B cell (primary cell): ENCODE data around the gene PTCRA. TPM values are rescaled to one million over a fixed set of nuclear protein-coding genes. Genes with fewer than 3 reads are reported as not detected.

Source experiments
- ATAC-seq: fragments of 200-7000 bp; cut with Tn5 transposase; one replicate; pipeline ENCODE4 v1.10.0; 2021; ENCODE audit warnings: low read depth, mild to moderate bottlenecking, moderate number of reproducible peaks, moderate library complexity
- CTCF ChIA-PET: fragments of 350-600 bp; sonication (Branson Sonifier 250); formaldehyde crosslinking; loops from one replicate; lab custom pipeline; 2021; ENCODE audit warnings: antibody characterized with exemption, inconsistent platforms; lab: Charles Lee
- POLR2A ChIA-PET: fragments of 350-600 bp; sonication (Branson Sonifier 250); formaldehyde crosslinking; loops from one replicate; lab custom pipeline; 2021; ENCODE audit warnings: antibody characterized with exemption; lab: Charles Lee
- DNase-seq: peaks from one replicate; pipeline ENCODE4 v3.0.0; 2013
- H2AFZ ChIP-seq: 2 replicates; pipeline ENCODE4 v1.6.1; 2012; ENCODE audit warnings: mild to moderate bottlenecking, low read depth, low read length; ENCODE audit not compliant: insufficient read depth, poor library complexity, severe bottlenecking
- H3K27ac ChIP-seq, 2 donors: 1 replicate in 1 of 2; 2 replicates in 1 of 2; pipeline ENCODE4 v1.5.1; 2012 to 2013; ENCODE audit warnings: low read length in 2 of 2, mild to moderate bottlenecking in 2 of 2, moderate library complexity in 1 of 2
- H3K27me3 ChIP-seq, 4 experiments: fragments of 200-600 bp in 1 of 4; sonication (generic) in 1 of 4; replicated peaks in 1 of 4; 1 replicate in 2 of 4; 2 replicates in 2 of 4; pipeline versions ENCODE4 v1.6.1 to v1.7.0; 2013 to 2016; ENCODE audit warnings: low read length in 3 of 4, mild to moderate bottlenecking in 2 of 4, mixed read lengths in 1 of 4, moderate library complexity in 1 of 4; ENCODE audit not compliant: insufficient read depth in 4 of 4, control insufficient read depth in 3 of 4; ENCODE audit errors: control extremely low read depth in 1 of 4
- H3K36me3 ChIP-seq, 2 experiments: replicated peaks in 1 of 2; 1 replicate in 1 of 2; 2 replicates in 1 of 2; pipeline versions ENCODE4 v1.6.1 to v1.7.1; 2013; ENCODE audit warnings: low read length in 1 of 2; ENCODE audit not compliant: insufficient read depth in 2 of 2, control insufficient read depth in 1 of 2; ENCODE audit errors: control extremely low read depth in 1 of 2, extremely low read depth in 1 of 2
- H3K4me1 ChIP-seq, 2 donors: fragments of 200-600 bp in 1 of 2; sonication (generic) in 1 of 2; 1 replicate in 1 of 2; 2 replicates in 1 of 2; pipeline versions ENCODE4 v1.5.1 to v1.6.1; 2013 to 2017; ENCODE audit warnings: low read length in 2 of 2; ENCODE audit not compliant: control insufficient read depth in 2 of 2, insufficient read depth in 2 of 2
- H3K4me2 ChIP-seq: replicated peaks from 2 replicates; pipeline ENCODE3; 2012; ENCODE audit warnings: mild to moderate bottlenecking, low read depth, low read length; ENCODE audit not compliant: poor library complexity, severe bottlenecking
- H3K4me3 ChIP-seq, 5 experiments: fragments of 200-600 bp in 1 of 5; sonication (generic) in 1 of 5; 1 replicate in 3 of 5; 2 replicates in 2 of 5; pipeline versions ENCODE4 v1.5.1 to v1.7.0; 2011 to 2016; ENCODE audit warnings: low read length in 4 of 5, mild to moderate bottlenecking in 4 of 5, low read depth in 2 of 5, control low read depth in 1 of 5, moderate library complexity in 1 of 5; ENCODE audit not compliant: insufficient read depth in 1 of 5; ENCODE audit errors: control extremely low read depth in 1 of 5, extremely low read depth in 1 of 5
- H3K79me2 ChIP-seq: fragments of 200-600 bp; sonication (generic); one replicate; pipeline ENCODE4 v1.6.0; 2016; ENCODE audit warnings: low read length; ENCODE audit not compliant: control insufficient read depth, insufficient read depth
- H3K9ac ChIP-seq: fragments of 200-600 bp; sonication (generic); 2 replicates; pipeline ENCODE4 v1.6.1; 2017; ENCODE audit warnings: mild to moderate bottlenecking, low read length, moderate library complexity
- H3K9me3 ChIP-seq, 3 donors: one replicate each; pipeline versions ENCODE4 v1.6.1 to v1.7.1; 2013; ENCODE audit warnings: low read length in 2 of 3; ENCODE audit not compliant: control insufficient read depth in 2 of 3, insufficient read depth in 1 of 3; ENCODE audit errors: control extremely low read depth in 1 of 3
- H4K20me1 ChIP-seq: 2 replicates; pipeline ENCODE4 v1.6.0; 2012; ENCODE audit warnings: mild to moderate bottlenecking, low read length; ENCODE audit not compliant: insufficient read depth, control insufficient read depth, poor library complexity, severe bottlenecking
- H3K27ac Mint-ChIP-seq: one replicate; pipeline ENCODE4 v1.8.0; 2021; ENCODE audit warnings: mixed read lengths
- H3K27me3 Mint-ChIP-seq: one replicate; pipeline ENCODE4 v1.8.0; 2021; ENCODE audit warnings: mixed read lengths
- H3K4me1 Mint-ChIP-seq: one replicate; pipeline ENCODE4 v1.8.0; 2021; ENCODE audit warnings: mixed read lengths
- H3K4me3 Mint-ChIP-seq: one replicate; pipeline ENCODE4 v1.8.0; 2021; ENCODE audit warnings: mixed read lengths
- H3K9me3 Mint-ChIP-seq: one replicate; pipeline ENCODE4 v1.8.0; 2022; ENCODE audit warnings: mixed read lengths; ENCODE audit not compliant: insufficient read depth
- CTCF ChIP-seq: fragments of 200-600 bp; IDR thresholded peaks from one replicate; pipeline ENCODE4 v1.8.0; 2022; ENCODE audit warnings: antibody characterized with exemption, mild to moderate bottlenecking
- EZH2 ChIP-seq: IDR thresholded peaks from 2 replicates; pipeline ENCODE4 v1.6.1; 2012; ENCODE audit warnings: borderline replicate concordance, low read depth, mild to moderate bottlenecking, moderate library complexity, low read length; ENCODE audit not compliant: insufficient read depth, poor library complexity, severe bottlenecking
- WGBS: methylation state at CpG from one replicate; pipeline ENCODE4 v1.1.5; 2013; ENCODE audit warnings: missing lambda C conversion rate; ENCODE audit not compliant: insufficient coverage; 5-methylcytosine and 5-hydroxymethylcytosine counted together
- intact Hi-C: fragments of 100-400 bp; cut with micrococcal nuclease; formaldehyde crosslinking; loops from one replicate; pipeline ENCODE4 v1.10.0; 2022
- polyA plus RNA-seq: library from polyadenylated mRNA; depleted of rRNA; stranded (reverse); fragments of >200 nt; gene quantifications from 2 replicates; pipeline ENCODE4 v1.2.3, GENCODE V29; 2012
- total RNA-seq, 2 donors: library from RNA; stranded (reverse); fragments of 120-200 nt in 1 of 2; gene quantifications; 1 replicate in 1 of 2; 2 replicates in 1 of 2; pipeline versions ENCODE4 v1.2.3 to v1.2.4, GENCODE V29; 2013 to 2022

The PTCRA gene
- total and polyA plus RNA-seq, 2 donors (not counting 1 experiment from before 2014, with no cell fraction given): not detected

DNA sequence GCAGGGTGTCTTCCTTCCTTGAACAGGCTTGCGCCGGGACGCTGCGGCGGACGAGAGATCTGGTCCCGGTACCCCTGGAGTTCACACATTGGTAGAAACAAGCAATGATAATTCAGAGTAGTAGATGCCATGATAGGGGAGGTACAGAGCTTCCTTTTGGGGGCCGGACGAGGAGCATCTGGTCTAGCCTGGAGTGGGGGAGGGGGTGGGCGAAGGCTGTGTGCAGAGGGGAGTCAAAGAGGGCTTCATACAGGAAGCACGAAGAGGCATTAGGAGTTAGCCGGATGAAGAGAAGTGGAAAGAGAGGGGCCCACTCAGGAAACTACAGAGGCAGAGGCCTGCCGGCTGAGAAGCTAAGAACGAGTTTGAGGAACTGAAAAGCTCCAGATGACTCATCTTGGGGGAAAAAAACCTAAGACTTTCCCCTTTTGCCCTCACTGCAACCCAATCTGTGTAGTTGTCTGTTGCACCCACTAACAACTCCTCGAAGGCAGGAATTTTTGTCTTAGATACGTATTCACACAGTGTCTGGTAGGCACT lies 14.0 kb downstream of the PTCRA start:
- ChIA-PET POLR2A (interaction anchor here (0.6 to 3.2 kb wide), 29 partner anchors 14 to 1458 kb away, joined by 3 to 53 read pairs (median 5); partner anchors contain the start of genes BICRAL, CDC5L, CUL7 and DNPH1), CTCF (interaction anchor here (0.6 to 2.1 kb wide), 11 partner anchors 17 to 1149 kb away, joined by 3 to 8 read pairs (median 5); partner anchors contain the start of genes CUL9, KLHDC3, MEA1 and PPP2R5D)
- Mint-ChIP-seq H3K9me3 (no peaks in the 10 kb centered on the region), H3K27me3 (no peaks in the 10 kb centered on the region), H3K27ac (peak overlapping the region; percentile 100), H3K4me3 (peak overlapping the region; percentile 100), H3K4me1 (peaks cover 54% of the 10 kb centered on the region)
- DNase-seq: peak; percentile 91
- ATAC-seq: peak; percentile 52
- intact Hi-C loops: loop anchor here (1.0 to 10.0 kb wide), 15 partner anchors 29 to 699 kb away; partner anchors contain the start of genes BICRAL, CUL9, GTPBP2 and KLC4
- Histone ChIP-seq H3K4me3 (peak overlapping the region; percentile 86 to 89 (median 87)), H3K4me2 (peak overlapping the region; percentile 94), H3K9ac (peak overlapping the region; percentile 85), H2AFZ (peak overlapping the region; percentile 83), H3K9me3 (no peaks in the 10 kb centered on the region), H3K27ac (peak overlapping the region; percentile 94 to 97), H3K27me3 (no peaks in the 10 kb centered on the region), H3K79me2 (peaks cover 54% of the 10 kb centered on the region), H3K36me3 (peaks cover 1 to 31% of the 10 kb centered on the region in 2 experiments), H4K20me1 (peaks cover 49% of the 10 kb centered on the region), H3K4me1 (peaks cover 46 to 54% of the 10 kb centered on the region in 2 donors)
- WGBS: 1% methylated on average over 12 of the region's 16 CpGs
- TF ChIP-seq EZH2: no peak
- TF ChIP-seq CTCF: no peak

- Histone ChIP-seq H3K9me3 (no peaks in the 10 kb centered on the region), H3K4me1 (peaks cover 51 to 64% of the 10 kb centered on the region in 2 donors), H3K36me3 (peaks cover 1 to 57% of the 10 kb centered on the region in 2 experiments), H3K9ac (peak overlapping the region; percentile 17), H4K20me1 (peaks cover 74% of the 10 kb centered on the region), H3K79me2 (peaks cover 70% of the 10 kb centered on the region), H2AFZ (no peak overlapping the region), H3K4me3 (peak overlapping the region in 2 of 5 experiments; percentile 18 to 31), H3K4me2 (peak overlapping the region; percentile 56), H3K27ac (peak overlapping the region; percentile 45 to 97), H3K27me3 (no peaks in the 10 kb centered on the region)
- Mint-ChIP-seq H3K4me3 (peak overlapping the region; percentile 100), H3K27ac (peak overlapping the region; percentile 76), H3K27me3 (no peaks in the 10 kb centered on the region), H3K4me1 (peaks cover 61% of the 10 kb centered on the region), H3K9me3 (no peaks in the 10 kb centered on the region)
- CTCF ChIA-PET: interaction anchor here (1.3 to 2.5 kb wide), 2 partner anchors 46 to 52 kb away, joined by 4 to 6 read pairs; partner anchors contain the start of genes PEX6 and PPP2R5D
- ATAC-seq (no peak), DNase-seq (no peak)
- POLR2A ChIA-PET: interaction anchor here (1.6 kb wide), 1 partner anchor 26 kb away, joined by 4 read pairs; no protein-coding TSS in a partner anchor
- WGBS: 100% methylated on average over 1 of the region's 3 CpGs
- intact Hi-C loops: no loop called here
- no peak for TF ChIP-seq CTCF
- no peak for TF ChIP-seq EZH2
These were observed 16.6 kb downstream of the PTCRA start for GRCh38 chr6:42932412-42932811.
